Activated naive CD8-positive, alpha-beta T cell treated with anti-CD3 and anti-CD28 coated beads for 36 hours (primary cell): ENCODE data around the gene PDE6B. TPM values are rescaled to one million over a fixed set of nuclear protein-coding genes. Genes with fewer than 3 reads are reported as not detected.

ENCODE experiments used
- DNase-seq: peaks from one replicate; pipeline ENCODE4 v3.0.0; 2021
- H3K27ac Mint-ChIP-seq: one replicate; pipeline ENCODE4 v1.8.0; 2022; ENCODE audit warnings: mild to moderate bottlenecking, moderate library complexity, mixed read lengths
- H3K27me3 Mint-ChIP-seq: one replicate; pipeline ENCODE4 v1.8.0; 2022; ENCODE audit warnings: mild to moderate bottlenecking, mixed read lengths
- H3K36me3 Mint-ChIP-seq: one replicate; pipeline ENCODE4 v1.8.0; 2021; ENCODE audit warnings: mild to moderate bottlenecking, mixed read lengths
- H3K4me1 Mint-ChIP-seq: one replicate; pipeline ENCODE4 v1.8.0; 2021; ENCODE audit warnings: mixed read lengths
- H3K4me3 Mint-ChIP-seq: one replicate; pipeline ENCODE4 v1.8.0; 2022; ENCODE audit warnings: mild to moderate bottlenecking, moderate library complexity, mixed read lengths
- H3K9me3 Mint-ChIP-seq: one replicate; pipeline ENCODE4 v1.8.0; 2022; ENCODE audit warnings: mixed read lengths
- total RNA-seq, 2 experiments: library from RNA; stranded (reverse); gene quantifications; one replicate each; pipeline ENCODE4 v1.2.3, GENCODE V29; 2021

The PDE6B gene
- total RNA-seq = 10 to 100 TPM; 12.6 to 13.9 TPM

- DNase-seq = no peak
- Mint-ChIP-seq H3K27ac (no peak within 1 kb of the TSS), H3K4me3 (no peak within 1 kb of the TSS), H3K36me3 (no peaks in the 10 kb centered on the region), H3K9me3 (no peaks in the 10 kb centered on the region), H3K27me3 (peaks cover 11% of the 10 kb centered on the region), H3K4me1 (no peaks in the 10 kb centered on the region)
Measured at GRCh38 chr4:624705-625590, at the start of gene PDE6B. Gene PDE6B (plus strand): TSS chr4:625573. CDS start chr4:625627, 54 bp downstream.

DNA sequence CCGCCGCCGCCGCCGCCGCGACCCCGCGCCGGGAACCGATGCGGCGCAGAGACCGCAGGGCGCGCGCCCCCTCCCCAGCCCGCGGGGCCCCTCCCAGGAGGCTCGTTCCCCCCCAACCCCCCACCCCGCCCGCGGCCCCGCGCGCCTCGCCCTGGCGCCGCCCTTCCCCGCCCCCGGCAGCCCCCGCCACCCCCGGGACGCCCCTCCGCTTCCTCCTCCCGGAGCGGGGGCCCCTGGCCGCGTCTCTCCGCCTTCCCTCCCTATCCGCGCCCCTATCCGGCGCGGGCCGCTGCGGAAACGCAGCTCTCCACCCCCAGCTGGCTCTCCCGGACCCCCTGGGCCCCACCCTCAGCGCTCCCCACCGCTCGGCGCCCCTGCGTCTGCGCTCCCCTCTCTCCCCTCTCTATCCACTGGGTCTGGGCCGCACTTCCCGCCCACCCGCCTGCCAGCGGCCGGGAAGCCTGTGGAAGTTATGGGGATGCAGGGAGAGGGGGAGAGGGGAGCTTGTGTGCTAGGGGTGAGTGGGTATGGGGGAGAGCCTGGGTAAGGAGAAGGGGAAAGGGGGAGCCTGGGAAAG lies 49.0 kb upstream of the PDE6B start, which contains the start of gene TMEM271:
TMEM271 (minus strand) TSS at position 51 of the 577 bp plus-strand sequence. CDS start 233 bp downstream, outside the sequence.
- no peak within 1 kb of the TSS for H3K27ac Mint-ChIP-seq

DNA sequence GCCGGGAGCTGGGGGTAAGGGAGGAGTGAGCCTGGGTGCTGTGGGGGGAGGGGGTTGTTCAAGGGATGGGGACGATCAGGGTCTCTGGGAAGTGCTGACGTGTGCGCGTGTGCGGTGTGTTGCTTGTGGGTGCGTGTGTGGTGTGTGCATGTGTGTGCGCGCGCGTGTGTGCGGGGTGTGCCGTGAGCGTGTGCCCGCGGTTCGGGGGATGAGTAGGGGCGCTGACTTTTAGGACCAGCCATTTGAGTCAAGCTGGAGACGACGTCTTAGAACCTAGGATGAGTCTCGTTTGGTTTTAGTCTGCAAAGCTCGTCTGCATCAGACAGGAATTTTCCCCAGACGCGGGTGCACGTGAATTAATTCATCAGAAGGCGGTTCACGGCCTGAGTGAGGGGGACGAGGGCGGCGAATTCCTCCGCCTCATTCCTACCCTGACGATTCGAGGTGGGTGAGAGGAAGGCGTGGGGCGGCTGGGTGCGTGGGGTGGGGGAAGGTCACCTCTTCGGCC lies 48.3 kb upstream of the PDE6B start:
- H3K36me3 Mint-ChIP-seq = peaks cover 3% of the 10 kb centered on the region
- peaks cover 7% of the 10 kb centered on the region for H3K4me1 Mint-ChIP-seq
- H3K9me3 Mint-ChIP-seq = peaks cover 5% of the 10 kb centered on the region
- DNase-seq = no peak
- no peak overlapping the region for H3K27ac Mint-ChIP-seq
- peak overlapping the region; percentile 57 for H3K4me3 Mint-ChIP-seq
- H3K27me3 Mint-ChIP-seq = peaks cover 80% of the 10 kb centered on the region

More for the DNA sequence above, 49.0 kb upstream of the PDE6B start, which contains the start of gene TMEM271:
- H3K36me3 Mint-ChIP-seq = no peaks in the 10 kb centered on the region
- DNase-seq = no peak
- H3K4me3 Mint-ChIP-seq = peak within 1 kb of the TSS; percentile 57
- peaks cover 7% of the 10 kb centered on the region for H3K4me1 Mint-ChIP-seq
- peaks cover 82% of the 10 kb centered on the region for H3K27me3 Mint-ChIP-seq
- peaks cover 3% of the 10 kb centered on the region for H3K9me3 Mint-ChIP-seq

DNA sequence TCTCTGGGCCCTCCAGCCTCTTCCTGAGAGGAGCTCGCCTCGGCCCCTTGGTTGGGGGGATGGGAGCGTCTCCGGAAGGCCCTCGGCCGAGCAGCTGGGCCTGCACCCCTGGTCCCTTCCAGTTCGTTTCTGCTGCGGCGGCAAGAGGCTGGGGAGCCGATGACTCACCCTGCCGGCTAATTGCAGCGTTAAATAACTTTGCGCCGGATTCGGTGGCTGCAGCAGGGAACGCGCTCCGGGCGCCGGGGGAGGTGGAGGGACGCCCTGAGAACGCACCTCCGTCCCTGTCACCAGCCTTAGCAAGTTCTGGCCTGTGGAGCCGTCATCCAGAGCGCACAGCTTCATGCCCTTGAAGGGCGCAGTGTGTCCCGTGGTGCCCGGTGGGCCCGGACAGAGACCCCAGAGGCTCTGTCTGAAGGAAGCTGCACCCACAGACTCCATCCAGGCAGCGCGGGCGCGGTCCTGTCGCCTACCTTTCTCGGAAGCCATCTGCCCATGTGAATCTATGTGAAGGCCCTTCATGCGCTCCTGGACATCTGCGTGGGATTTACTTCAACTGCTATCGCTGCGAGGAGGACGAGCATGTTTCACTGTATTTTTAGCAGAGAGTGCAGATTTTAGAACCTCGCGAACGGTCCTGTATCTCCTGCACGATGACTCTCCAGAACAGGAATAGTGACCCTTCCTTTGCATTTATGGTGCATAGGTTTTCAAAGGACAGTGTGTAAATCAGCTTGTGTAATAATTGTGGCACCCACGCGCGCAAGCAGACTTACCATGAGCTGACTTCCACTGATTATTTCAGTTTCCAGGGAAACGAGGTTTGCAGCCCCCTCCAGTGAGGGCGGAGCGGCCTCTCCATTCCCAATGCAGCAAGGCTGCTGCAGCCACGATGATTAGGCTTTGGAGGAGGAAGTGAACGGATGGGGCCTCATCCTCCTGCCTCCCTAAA lies 47.6 kb upstream of the PDE6B start:
- peaks cover 7% of the 10 kb centered on the region for H3K4me1 Mint-ChIP-seq
- H3K27ac Mint-ChIP-seq = no peak overlapping the region
- peaks cover 3% of the 10 kb centered on the region for H3K36me3 Mint-ChIP-seq
- H3K9me3 Mint-ChIP-seq = peaks cover 5% of the 10 kb centered on the region
- H3K27me3 Mint-ChIP-seq = peaks cover 78% of the 10 kb centered on the region
- no peak overlapping the region for H3K4me3 Mint-ChIP-seq
- DNase-seq = peak; percentile 43

DNA sequence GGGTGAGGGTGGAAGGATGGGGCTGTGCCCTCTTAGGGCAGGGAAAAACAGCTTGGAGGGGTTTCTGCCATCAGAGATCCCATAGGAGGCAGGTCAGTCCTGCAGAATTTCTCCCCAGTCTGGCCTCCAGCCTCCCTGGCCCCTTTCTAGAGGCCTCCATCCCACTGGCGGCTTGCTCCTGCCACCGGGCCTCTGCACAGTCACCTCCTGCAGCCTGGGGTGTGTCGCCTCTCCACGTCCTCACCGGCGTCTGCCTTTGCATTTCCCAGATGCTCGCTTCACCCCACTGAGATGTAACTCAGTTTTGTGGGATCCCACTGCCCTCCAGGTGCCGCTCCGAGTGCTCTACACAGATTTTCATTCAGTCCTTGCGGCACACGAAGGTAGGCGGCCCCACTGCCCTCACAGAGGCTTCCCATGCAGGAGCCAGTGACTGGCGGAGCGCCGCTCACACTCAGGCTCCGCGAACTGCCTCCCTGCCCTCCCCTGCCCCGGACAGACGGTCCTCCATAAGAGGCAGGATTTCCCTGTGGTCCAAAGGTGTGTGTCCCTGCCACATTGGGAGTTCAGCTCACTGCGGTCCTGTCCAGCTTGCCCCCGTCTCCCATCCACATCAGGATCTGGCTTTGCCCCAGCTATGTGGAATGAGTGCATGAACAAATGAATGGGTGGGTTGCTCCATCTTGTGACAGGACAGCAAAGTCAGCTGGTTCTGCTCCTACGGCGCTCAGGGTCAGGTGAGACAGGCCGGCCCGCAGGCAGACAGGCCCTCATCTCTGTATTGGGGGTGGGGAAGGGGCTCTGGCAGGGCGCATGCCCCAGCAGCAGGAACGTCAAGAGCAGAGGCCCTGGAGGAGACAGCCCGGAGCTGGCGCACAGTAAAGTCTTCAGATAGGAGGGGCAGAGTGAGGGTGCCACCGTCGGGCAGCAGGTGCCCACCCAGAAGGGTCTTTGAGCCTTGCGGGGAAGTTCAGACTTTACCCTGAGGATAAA lies 46.6 kb upstream of the PDE6B start:
- peaks cover 7% of the 10 kb centered on the region for H3K4me1 Mint-ChIP-seq
- H3K27me3 Mint-ChIP-seq = peaks cover 77% of the 10 kb centered on the region
- H3K36me3 Mint-ChIP-seq = peaks cover 3% of the 10 kb centered on the region
- no peak overlapping the region for H3K4me3 Mint-ChIP-seq
- H3K9me3 Mint-ChIP-seq = peaks cover 7% of the 10 kb centered on the region
- no peak overlapping the region for H3K27ac Mint-ChIP-seq
- DNase-seq = no peak

DNA sequence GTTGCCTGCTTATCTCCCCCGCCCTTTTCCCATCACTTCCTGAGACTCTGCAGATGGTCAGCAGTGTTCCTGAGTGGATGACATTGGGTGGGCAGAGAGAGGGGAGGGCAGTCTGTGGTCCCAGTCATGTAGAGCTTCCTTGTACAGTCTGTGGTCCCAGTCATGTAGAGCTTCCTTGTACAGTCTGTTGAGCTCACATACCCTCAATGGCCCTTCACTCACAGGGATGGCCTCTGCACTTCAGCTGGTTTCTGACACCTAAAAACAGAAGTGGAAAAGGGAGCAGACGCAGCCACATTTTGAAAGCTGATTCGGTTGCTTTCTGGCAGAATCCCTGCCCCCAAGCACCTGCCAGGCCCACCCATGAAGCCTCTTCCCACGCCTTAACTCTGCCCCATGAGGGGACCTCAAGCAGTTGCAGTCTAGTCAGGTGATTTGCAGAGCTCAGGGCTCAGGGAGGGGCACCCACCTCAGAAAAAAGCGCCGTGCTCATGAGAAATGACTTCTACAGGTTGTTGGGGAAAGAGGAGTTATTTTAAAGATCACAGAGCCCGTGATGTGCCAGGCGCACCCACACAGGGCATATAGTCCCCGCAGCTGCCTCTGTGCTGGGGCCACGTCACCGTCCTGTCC lies 45.7 kb upstream of the PDE6B start:
- no peak for DNase-seq
- Mint-ChIP-seq H3K27ac (no peak overlapping the region), H3K27me3 (peaks cover 76% of the 10 kb centered on the region), H3K4me3 (no peak overlapping the region), H3K36me3 (peaks cover 6% of the 10 kb centered on the region), H3K9me3 (peaks cover 14% of the 10 kb centered on the region), H3K4me1 (peaks cover 7% of the 10 kb centered on the region)

- peaks cover 6% of the 10 kb centered on the region for H3K36me3 Mint-ChIP-seq
- no peak overlapping the region for H3K27ac Mint-ChIP-seq
- H3K9me3 Mint-ChIP-seq = peaks cover 14% of the 10 kb centered on the region
- DNase-seq = no peak
- peaks cover 7% of the 10 kb centered on the region for H3K4me1 Mint-ChIP-seq
- H3K4me3 Mint-ChIP-seq = no peak overlapping the region
- peaks cover 83% of the 10 kb centered on the region for H3K27me3 Mint-ChIP-seq
Measured at GRCh38 chr4:581181-581580, 44.2 kb upstream of the PDE6B start.

GRCh38 chr4:581753-582361 lies 43.5 kb upstream of the PDE6B start:
- H3K36me3 Mint-ChIP-seq = peaks cover 6% of the 10 kb centered on the region
- no peak overlapping the region for H3K27ac Mint-ChIP-seq
- no peak overlapping the region for H3K4me3 Mint-ChIP-seq
- DNase-seq = no peak
- peaks cover 83% of the 10 kb centered on the region for H3K27me3 Mint-ChIP-seq
- peaks cover 14% of the 10 kb centered on the region for H3K9me3 Mint-ChIP-seq
- H3K4me1 Mint-ChIP-seq = peaks cover 7% of the 10 kb centered on the region

DNA sequence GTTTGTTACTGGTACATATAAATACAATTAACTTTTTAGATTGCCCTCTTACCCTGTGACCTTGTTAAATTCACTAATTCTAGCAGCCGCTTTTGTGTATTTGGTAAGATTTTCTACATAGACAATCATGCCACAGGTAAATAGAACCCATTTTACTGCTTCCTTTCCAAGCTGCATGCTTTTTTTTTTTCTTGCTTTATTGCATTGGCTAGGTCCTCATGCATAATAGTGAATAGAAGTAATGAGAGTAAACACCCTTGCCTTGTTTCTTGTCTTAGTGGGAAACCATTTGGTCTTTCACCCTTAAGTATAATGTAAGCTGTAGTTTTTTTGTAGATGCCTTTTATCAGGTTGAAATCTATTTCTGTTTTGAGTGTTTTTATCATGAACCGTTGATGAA lies 41.6 kb upstream of the PDE6B start:
- H3K36me3 Mint-ChIP-seq = peaks cover 7% of the 10 kb centered on the region
- H3K9me3 Mint-ChIP-seq = peaks cover 14% of the 10 kb centered on the region
- DNase-seq = no peak
- H3K27ac Mint-ChIP-seq = no peak overlapping the region
- H3K4me1 Mint-ChIP-seq = no peaks in the 10 kb centered on the region
- H3K27me3 Mint-ChIP-seq = peaks cover 79% of the 10 kb centered on the region
- no peak overlapping the region for H3K4me3 Mint-ChIP-seq

DNA sequence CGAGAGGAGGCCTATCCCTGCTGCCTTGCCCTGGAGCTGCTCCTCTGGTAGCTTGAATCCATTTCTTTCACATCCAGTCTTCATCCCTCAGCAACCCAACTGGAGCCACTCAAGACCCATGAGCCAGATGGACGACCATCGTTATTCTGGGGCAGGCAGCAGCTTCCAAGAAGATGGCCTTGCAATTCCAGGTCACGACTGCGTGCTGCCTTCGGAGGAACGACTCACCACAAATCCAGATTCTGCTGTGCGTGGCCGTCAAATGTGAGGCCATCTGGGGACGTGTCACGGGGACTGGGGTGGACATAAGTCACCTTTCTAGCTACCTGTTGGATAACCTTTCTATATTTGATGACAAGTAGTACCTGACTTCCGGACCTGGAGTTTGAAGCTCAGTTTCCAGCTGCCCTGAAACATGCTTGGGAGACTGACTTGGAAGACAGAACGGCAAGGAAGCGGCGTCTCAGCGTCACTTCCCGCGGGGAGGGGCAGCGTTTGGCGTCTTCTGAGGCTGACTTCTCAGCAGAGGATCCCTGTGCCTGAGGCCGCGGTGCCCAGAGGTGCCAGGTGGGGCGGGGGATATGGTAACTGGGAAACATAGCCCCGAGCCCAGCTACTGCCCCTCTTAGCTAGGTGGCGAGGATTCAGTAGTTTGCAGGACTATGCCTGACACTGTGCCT lies 37.6 kb upstream of the PDE6B start:
- peaks cover 9% of the 10 kb centered on the region for H3K9me3 Mint-ChIP-seq
- H3K36me3 Mint-ChIP-seq = peaks cover 5% of the 10 kb centered on the region
- DNase-seq = no peak
- H3K4me1 Mint-ChIP-seq = no peaks in the 10 kb centered on the region
- no peak overlapping the region for H3K4me3 Mint-ChIP-seq
- no peak overlapping the region for H3K27ac Mint-ChIP-seq
- H3K27me3 Mint-ChIP-seq = peaks cover 68% of the 10 kb centered on the region

- Mint-ChIP-seq H3K27ac (no peak overlapping the region), H3K36me3 (peaks cover 5% of the 10 kb centered on the region), H3K4me3 (no peak overlapping the region), H3K27me3 (peaks cover 66% of the 10 kb centered on the region), H3K4me1 (no peaks in the 10 kb centered on the region), H3K9me3 (peaks cover 8% of the 10 kb centered on the region)
- no peak for DNase-seq
Measured at GRCh38 chr4:588351-588849, 37.0 kb upstream of the PDE6B start.

DNA sequence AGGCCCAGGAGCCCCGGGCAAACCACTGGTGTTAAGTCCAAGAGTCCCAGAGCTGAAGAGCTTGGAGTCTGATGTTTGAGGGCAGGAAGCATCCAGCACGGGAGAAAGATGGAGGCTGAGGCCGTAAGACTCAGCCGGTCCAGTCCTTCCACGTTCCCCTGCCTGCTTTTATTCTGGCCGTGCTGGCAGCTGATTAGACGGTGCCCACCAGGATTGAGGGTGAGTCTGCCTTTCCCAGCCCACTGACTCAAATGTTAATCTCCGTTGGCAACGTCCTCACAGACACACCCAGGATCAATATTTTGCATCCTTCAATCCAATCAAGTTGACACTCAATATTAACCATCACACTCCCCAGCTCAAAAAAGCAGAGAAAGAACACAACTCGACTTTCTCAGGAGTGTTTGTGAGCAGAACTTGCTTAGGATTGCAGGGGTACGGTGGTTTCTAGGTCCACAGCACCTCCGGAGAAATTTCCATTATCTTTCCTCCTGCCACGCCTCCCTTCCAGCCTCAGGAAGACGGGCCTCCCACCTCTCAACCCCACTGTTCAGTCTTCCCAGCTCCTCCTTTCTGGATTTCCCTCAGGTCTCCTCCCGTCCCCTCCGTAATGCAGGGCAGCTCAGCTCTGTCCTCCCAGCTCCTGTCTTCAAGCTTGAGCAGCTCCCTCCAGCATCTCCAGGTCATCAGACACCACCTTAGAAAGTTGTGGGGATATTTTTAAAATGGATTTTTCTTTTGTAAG lies 36.0 kb upstream of the PDE6B start:
- H3K9me3 Mint-ChIP-seq = peaks cover 3% of the 10 kb centered on the region
- H3K4me1 Mint-ChIP-seq = no peaks in the 10 kb centered on the region
- peaks cover 1% of the 10 kb centered on the region for H3K36me3 Mint-ChIP-seq
- peaks cover 62% of the 10 kb centered on the region for H3K27me3 Mint-ChIP-seq
- no peak for DNase-seq
- H3K4me3 Mint-ChIP-seq = no peak overlapping the region
- H3K27ac Mint-ChIP-seq = no peak overlapping the region
